C4-2B (cell line): ENCODE measurements around the gene TCEAL9.
A peak's percentile ranks its signal among the peaks of the same experiment; 100 is the strongest.

Experiments used
- H3K27ac ChIP-seq: fragments of 450-650 bp; 2 replicates; pipeline ENCODE4 v1.5.1; 2017
- ZFX ChIP-seq: fragments of 450-650 bp; IDR thresholded peaks from 2 replicates; pipeline ENCODE4 v1.6.1; 2017
- TF ChIP-seq, protein P1 (sequence below): fragments of 450-650 bp; conservative IDR thresholded peaks from 2 replicates; pipeline ENCODE4 v1.5.1; 2017; ENCODE audit warnings: mild to moderate bottlenecking

TCEAL9 gene, protein sequence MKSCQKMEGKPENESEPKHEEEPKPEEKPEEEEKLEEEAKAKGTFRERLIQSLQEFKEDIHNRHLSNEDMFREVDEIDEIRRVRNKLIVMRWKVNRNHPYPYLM

DNA sequence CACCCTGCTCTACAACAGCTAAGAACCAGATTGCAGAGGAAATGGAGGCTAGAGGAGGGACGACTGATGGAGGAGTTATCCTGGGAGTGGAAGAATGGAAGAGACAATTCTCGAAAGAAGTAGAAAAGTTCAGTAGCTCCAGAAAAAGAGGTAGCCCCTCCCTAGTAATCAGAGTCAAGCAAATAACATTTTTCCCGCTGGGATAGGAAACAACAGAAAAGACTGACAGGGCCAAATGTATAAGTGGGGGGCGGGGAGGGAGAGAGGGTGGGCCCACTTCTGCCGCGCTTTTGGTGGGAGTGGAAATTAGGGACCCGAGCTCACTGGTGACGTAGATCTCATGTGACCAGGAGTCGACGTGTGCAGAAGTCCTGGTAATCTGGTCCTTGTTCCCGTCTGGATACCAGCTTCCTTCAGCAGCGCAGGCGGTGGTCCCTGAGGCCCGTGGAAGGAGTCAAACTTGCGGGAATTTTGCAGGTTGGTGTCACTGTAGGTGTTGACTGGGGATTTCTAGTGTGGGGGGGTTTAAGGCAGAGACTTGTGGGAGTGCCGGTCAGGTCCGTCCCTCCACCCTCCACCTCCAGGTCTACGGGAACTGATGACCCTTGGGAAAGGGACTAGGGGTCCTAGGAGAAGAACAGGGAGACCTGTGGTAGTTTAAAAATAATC is at the start of gene TCEAL9:
TCEAL9 (plus strand) TSS at position 377 of the 669 bp plus-strand sequence. CDS start 1,179 bp downstream, outside the sequence.
- H3K27ac ChIP-seq = peak within 1 kb of the TSS; percentile 74
- TF ChIP-seq ZFX = no peak
- TF ChIP-seq, protein P1, sequence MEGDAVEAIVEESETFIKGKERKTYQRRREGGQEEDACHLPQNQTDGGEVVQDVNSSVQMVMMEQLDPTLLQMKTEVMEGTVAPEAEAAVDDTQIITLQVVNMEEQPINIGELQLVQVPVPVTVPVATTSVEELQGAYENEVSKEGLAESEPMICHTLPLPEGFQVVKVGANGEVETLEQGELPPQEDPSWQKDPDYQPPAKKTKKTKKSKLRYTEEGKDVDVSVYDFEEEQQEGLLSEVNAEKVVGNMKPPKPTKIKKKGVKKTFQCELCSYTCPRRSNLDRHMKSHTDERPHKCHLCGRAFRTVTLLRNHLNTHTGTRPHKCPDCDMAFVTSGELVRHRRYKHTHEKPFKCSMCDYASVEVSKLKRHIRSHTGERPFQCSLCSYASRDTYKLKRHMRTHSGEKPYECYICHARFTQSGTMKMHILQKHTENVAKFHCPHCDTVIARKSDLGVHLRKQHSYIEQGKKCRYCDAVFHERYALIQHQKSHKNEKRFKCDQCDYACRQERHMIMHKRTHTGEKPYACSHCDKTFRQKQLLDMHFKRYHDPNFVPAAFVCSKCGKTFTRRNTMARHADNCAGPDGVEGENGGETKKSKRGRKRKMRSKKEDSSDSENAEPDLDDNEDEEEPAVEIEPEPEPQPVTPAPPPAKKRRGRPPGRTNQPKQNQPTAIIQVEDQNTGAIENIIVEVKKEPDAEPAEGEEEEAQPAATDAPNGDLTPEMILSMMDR = no peak

DNA sequence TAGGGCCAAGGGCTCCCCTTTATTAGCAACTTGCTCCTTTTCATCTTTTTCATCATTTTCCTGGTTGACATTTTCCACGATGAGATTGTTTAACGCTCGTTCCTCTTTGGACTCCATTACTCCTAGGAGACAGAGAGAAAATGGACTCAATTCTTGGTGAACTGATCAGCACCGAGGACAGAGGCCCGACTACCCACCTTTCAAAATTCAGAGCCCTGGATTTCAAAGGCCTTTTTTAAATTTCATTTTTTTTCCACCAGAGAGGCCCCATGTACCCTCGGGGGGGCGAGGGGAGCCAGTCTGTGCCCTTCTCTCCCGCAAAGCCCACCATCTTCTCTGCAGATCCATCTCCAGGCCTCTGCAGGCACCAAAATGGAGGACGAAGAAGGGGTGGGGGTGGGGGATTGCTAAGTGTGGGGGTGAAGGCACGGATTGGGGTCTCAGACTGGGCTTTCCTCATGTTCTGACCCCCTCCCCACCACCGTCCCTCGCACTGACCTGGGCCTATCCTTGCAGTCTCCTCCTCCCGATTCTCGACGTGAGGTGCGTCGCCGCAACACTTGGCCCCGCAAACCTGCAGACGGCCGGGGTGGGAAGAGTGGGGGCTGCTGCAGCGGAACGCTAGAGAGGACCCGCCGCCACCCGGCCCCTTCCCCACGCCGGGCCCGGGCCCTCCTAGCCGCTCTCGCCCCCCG is 46.3 kb upstream of the TCEAL9 start:
- peak overlapping the region; percentile 68 for H3K27ac ChIP-seq
- no peak for TF ChIP-seq ZFX
- TF ChIP-seq, protein P1 = no peak

DNA sequence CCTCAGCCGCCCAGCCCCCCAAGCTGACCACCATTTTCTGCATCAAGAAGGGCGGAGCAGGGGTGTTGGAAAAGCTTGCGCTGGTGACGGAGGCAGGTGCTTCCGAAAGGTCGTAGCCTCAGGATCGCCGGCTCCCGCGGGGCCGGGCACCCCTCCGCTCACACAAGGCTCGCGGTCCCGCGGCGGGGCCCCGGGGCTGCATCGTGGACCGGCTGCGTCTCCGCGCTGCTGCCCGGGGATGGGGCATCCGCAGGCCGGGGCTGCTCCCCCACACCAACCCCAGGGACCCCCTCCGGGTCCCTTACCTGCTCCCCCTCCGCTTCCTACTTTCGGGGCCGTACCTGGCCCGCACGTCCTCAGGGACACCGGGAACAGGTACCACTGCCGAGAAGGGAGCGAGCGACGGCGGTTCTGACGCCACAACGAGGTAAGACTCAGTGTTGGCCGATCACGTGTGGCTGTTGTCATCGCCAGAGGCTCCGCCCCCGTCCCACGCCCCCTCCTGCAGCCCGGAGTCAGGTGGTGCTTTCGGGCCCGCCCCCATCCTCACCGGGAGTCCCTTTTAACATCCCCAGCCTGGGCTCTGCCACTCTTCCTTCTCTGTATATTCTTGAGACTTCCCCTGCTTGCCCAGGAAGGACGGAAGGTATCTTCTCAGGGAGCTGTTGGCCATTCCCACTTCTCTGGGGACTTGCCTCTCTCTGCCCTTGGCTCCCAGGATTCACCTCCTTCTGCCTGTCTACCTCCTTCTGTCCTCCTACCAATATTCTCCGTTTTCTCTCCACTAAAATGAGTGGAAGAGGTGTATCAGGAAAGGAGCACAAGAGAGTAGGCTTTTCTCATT is 45.5 kb upstream of the TCEAL9 start, which contains the start of gene BEX2:
BEX2 (minus strand) TSS at position 436 of the 844 bp plus-strand sequence. CDS start 1,014 bp downstream, outside the sequence.
- H3K27ac ChIP-seq = peak within 1 kb of the TSS; percentile 68
- TF ChIP-seq ZFX = no peak

DNA sequence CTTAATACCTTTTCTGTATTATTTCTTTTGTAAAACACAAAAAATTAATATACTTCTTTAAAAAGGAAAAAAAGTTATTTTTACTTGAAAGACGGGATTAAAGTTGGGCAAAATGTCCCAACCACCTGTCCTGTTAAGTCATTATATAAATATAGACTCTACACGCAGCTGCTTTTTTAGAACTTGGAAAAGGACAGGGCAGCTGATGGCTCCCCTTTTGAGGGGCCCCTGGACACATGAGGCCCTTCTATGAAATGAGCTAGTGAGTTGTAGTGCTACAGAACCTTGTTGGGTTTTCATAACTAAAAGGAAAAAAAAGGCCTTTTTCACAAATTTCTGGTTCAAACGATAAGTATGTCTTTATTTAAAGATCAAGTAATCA is 44.9 kb upstream of the TCEAL9 start:
- no peak overlapping the region; the same call in 1 of the 2 replicates for H3K27ac ChIP-seq
- TF ChIP-seq, protein P1 = no peak
- no peak for TF ChIP-seq ZFX

DNA sequence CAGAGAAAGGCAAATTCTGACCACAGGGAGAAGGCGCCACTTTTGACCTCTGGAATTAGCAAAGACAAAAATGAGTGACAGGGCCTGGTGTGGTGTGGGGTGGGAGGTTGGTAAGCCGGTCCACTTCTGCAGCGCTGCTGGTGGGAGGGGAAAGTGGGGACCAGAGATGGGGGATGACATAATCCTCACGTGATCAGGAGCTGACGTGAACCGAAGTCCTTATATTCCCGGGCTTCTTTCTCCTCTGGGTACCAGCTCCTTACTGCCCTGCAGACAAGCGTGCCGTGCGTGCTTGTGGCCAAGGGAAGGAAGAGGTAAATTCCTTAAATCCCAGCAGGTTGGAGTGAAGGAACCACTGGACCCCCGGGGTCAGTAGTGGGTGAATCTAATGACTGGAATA is 26.3 kb upstream of the TCEAL9 start, which contains the start of gene TCEAL7:
TCEAL7 (plus strand) TSS at position 249 of the 400 bp plus-strand sequence. CDS start 1,165 bp downstream, outside the sequence.
- no peak for TF ChIP-seq ZFX
- TF ChIP-seq, protein P1 = no peak
- no peak within 1 kb of the TSS for H3K27ac ChIP-seq

DNA sequence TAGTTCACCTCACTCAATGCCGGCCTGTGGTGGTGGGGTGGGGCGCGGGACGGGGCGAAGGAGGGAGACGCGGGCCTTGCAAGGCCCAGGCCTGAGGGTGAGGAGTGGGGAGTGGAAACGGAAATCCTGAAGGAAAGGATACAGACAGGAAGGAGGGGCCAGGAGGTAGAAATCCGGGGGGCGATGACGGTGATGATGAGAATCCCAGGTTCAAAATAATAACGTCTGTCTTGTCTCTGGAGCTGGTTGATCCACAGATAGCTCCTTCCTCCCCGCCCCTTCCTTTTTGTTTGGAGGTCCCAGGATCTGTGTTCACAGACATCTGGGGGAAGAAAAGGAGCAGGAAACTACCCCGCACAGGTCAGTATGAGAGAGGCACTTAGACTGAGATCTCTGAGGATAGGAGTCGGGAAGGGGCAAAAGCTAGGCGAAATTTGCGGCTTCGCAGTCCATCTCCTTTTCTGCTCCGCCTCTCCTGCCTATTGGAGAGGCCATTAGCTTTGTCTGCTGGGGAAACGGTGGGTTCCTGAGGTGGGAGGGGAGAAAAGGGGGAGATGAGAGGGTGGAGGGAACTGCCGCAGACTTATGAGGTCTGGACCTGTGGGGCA is 25.5 kb upstream of the TCEAL9 start:
- TF ChIP-seq ZFX = no peak
- TF ChIP-seq, protein P1 = no peak
- H3K27ac ChIP-seq = no peak overlapping the region

DNA sequence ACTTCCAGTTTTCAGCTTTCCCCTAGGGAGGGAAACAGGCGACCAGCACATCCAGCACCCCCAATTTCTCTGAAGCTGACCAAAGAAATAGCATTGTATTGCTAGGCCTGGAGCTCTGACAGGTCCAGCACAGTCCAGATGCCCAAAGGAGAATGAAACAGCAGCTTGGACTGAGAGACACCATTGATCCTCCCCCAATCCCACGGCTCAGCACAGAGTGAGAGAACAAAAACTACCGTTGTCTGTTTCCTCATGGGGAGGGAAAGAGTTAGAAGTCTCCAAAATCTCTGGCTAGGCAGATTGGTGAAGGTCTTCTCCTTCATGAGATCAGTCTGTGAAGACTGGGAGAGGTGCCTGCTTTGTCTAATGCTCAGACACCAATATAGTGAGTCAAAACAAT is 17.6 kb upstream of the TCEAL9 start:
- TF ChIP-seq ZFX = no peak
- TF ChIP-seq, protein P1 = no peak
- H3K27ac ChIP-seq = no peak overlapping the region
